Naive thymus-derived CD4-positive, alpha-beta T cell (primary cell): ENCODE data around the gene BCHE. TPM values are rescaled to one million over a fixed set of nuclear protein-coding genes. Genes with fewer than 3 reads are reported as not detected.

Experiments used
- ATAC-seq: fragments of 150-1000 bp; cut with Tn5 transposase; 2 replicates; pipeline ENCODE4 v1.10.0; 2021; ENCODE audit warnings: mild to moderate bottlenecking, moderate library complexity
- CTCF ChIA-PET: fragments of 350-600 bp; sonication (Branson Sonifier 250); formaldehyde crosslinking; loops from one replicate; lab custom pipeline; 2021; ENCODE audit warnings: antibody characterized with exemption; lab: Charles Lee
- POLR2A ChIA-PET: fragments of 350-600 bp; sonication (Branson Sonifier 250); formaldehyde crosslinking; loops from one replicate; lab custom pipeline; 2021; ENCODE audit warnings: antibody characterized with exemption, inconsistent platforms; lab: Charles Lee
- DNase-seq, 9 donors: peaks; one replicate each; pipeline versions ENCODE4 v3.0.0 to v3.0.0-alpha.2; 2020 to 2022; ENCODE audit warnings: mixed read lengths in 1 of 9
- H3K27ac ChIP-seq: one replicate; pipeline ENCODE4 v1.7.0; 2013; ENCODE audit warnings: mild to moderate bottlenecking, low read depth, low read length, moderate library complexity
- H3K27me3 ChIP-seq, 2 donors: one replicate each; pipeline ENCODE4 v1.7.0; 2013; ENCODE audit warnings: low read length in 2 of 2, mild to moderate bottlenecking in 2 of 2, moderate library complexity in 2 of 2; ENCODE audit not compliant: control insufficient read depth in 2 of 2, insufficient read depth in 2 of 2
- H3K36me3 ChIP-seq, 3 experiments: 1 replicate in 2 of 3; 2 replicates in 1 of 3; pipeline ENCODE4 v1.7.0; 2013; ENCODE audit warnings: low read length in 3 of 3, mild to moderate bottlenecking in 3 of 3, moderate library complexity in 1 of 3; ENCODE audit not compliant: insufficient read depth in 3 of 3, control insufficient read depth in 2 of 3
- H3K4me1 ChIP-seq, 2 donors: one replicate each; pipeline ENCODE4 v1.7.0; 2013; ENCODE audit warnings: low read length in 2 of 2, mild to moderate bottlenecking in 2 of 2, moderate library complexity in 1 of 2; ENCODE audit not compliant: control insufficient read depth in 2 of 2, insufficient read depth in 2 of 2
- H3K4me3 ChIP-seq: 2 replicates; pipeline ENCODE4 v1.7.0; 2013; ENCODE audit warnings: mild to moderate bottlenecking, low read length
- H3K9me3 ChIP-seq, 3 experiments: 1 replicate in 2 of 3; 2 replicates in 1 of 3; pipeline ENCODE4 v1.7.0; 2013; ENCODE audit warnings: low read length in 3 of 3; ENCODE audit not compliant: control insufficient read depth in 2 of 3
- H3K27ac Mint-ChIP-seq, 9 donors: one replicate each; pipeline ENCODE4 v1.8.0; 2020 to 2022; ENCODE audit warnings: mixed read lengths in 9 of 9, mild to moderate bottlenecking in 8 of 9, moderate library complexity in 5 of 9, inconsistent platforms in 2 of 9
- H3K27me3 Mint-ChIP-seq, 5 donors: one replicate each; pipeline ENCODE4 v1.8.0; 2021 to 2022; ENCODE audit warnings: mixed read lengths in 5 of 5, mild to moderate bottlenecking in 1 of 5
- H3K36me3 Mint-ChIP-seq, 5 donors: one replicate each; pipeline ENCODE4 v1.8.0; 2020 to 2022; ENCODE audit warnings: mixed read lengths in 5 of 5, mild to moderate bottlenecking in 3 of 5, inconsistent platforms in 1 of 5
- H3K4me1 Mint-ChIP-seq, 7 donors: one replicate each; pipeline ENCODE4 v1.8.0; 2020 to 2022; ENCODE audit warnings: mixed read lengths in 7 of 7, mild to moderate bottlenecking in 3 of 7, inconsistent platforms in 1 of 7
- H3K4me3 Mint-ChIP-seq, 10 donors: one replicate each; pipeline ENCODE4 v1.8.0; 2020 to 2022; ENCODE audit warnings: mild to moderate bottlenecking in 10 of 10, mixed read lengths in 10 of 10, moderate library complexity in 6 of 10, inconsistent platforms in 2 of 10
- H3K9me3 Mint-ChIP-seq, 11 donors: one replicate each; pipeline ENCODE4 v1.8.0; 2020 to 2022; ENCODE audit warnings: mixed read lengths in 11 of 11, mild to moderate bottlenecking in 4 of 11, inconsistent platforms in 1 of 11, moderate library complexity in 1 of 11
- intact Hi-C, 2 donors: fragments of 100-400 bp; cut with micrococcal nuclease; formaldehyde crosslinking; loops; one replicate each; pipeline ENCODE4 v1.15.1; 2023
- polyA plus RNA-seq, 2 donors: library from polyadenylated mRNA; unstranded; fragments of 300-500 nt; fragmentation: Illumina TruSeq; gene quantifications; one replicate each; pipeline ENCODE4 v1.2.3, GENCODE V29; 2021
- total RNA-seq, 6 experiments: library from RNA in 5 of 6; stranded (reverse) in 5 of 6; gene quantifications; 1 replicate in 5 of 6; 2 replicates in 1 of 6; pipeline ENCODE4 v1.2.3 and lab custom pipeline; 2021 to 2026

The BCHE gene
- total and polyA plus RNA-seq, 7 experiments from 2014 or later = not detected

GRCh38 chr3:165748094-165748493 lies 89.1 kb downstream of the BCHE start:
- H3K4me3 Mint-ChIP-seq = no peak overlapping the region
- intact Hi-C loops = no loop called here
- H3K27ac ChIP-seq = no peak overlapping the region
- no peaks in the 10 kb centered on the region for H3K36me3 Mint-ChIP-seq
- no peak overlapping the region for H3K27ac Mint-ChIP-seq
- POLR2A ChIA-PET = no interaction called here
- DNase-seq (no peak), ATAC-seq (no peak)
- H3K27me3 ChIP-seq = no peaks in the 10 kb centered on the region
- no peak overlapping the region for H3K4me3 ChIP-seq
- H3K27me3 Mint-ChIP-seq = no peaks in the 10 kb centered on the region
- H3K4me1 ChIP-seq = no peaks in the 10 kb centered on the region
- no peaks in the 10 kb centered on the region for H3K4me1 Mint-ChIP-seq
- CTCF ChIA-PET = no interaction called here
- no peaks in the 10 kb centered on the region for H3K36me3 ChIP-seq
- no peaks in the 10 kb centered on the region for H3K9me3 ChIP-seq
- peaks cover 0 to 16% (median 2%) of the 10 kb centered on the region in 11 donors for H3K9me3 Mint-ChIP-seq

DNA sequence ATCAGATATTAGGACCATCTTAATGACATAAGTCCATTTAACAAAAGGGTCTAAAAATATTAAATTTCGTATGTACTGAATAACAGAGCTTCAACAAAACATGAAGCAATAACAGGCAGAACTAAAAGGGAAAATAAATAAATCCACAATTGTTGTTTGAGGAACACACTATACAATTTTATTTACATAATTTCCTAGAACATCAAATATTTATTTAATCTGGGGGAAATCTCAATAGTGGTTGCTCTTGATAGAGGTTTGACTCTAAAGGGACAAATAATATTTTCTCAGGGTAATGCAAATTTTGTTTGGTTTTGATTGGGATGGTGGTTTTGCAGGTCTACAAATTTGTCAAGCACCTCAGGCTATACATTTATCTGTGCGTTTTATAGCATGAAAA lies 90.3 kb downstream of the BCHE start:
- ChIA-PET CTCF (no interaction called here), POLR2A (no interaction called here)
- intact Hi-C loops = no loop called here
- no peak for ATAC-seq
- no peaks in the 10 kb centered on the region for H3K4me1 Mint-ChIP-seq
- peaks cover 0 to 21% (median 3%) of the 10 kb centered on the region in 11 donors for H3K9me3 Mint-ChIP-seq
- no peaks in the 10 kb centered on the region for H3K36me3 Mint-ChIP-seq
- no peak overlapping the region for H3K27ac ChIP-seq
- H3K9me3 ChIP-seq = peaks cover 0 to 4% (median 0%) of the 10 kb centered on the region in 3 experiments
- no peaks in the 10 kb centered on the region for H3K36me3 ChIP-seq
- H3K4me3 Mint-ChIP-seq = no peak overlapping the region
- H3K27me3 ChIP-seq = no peaks in the 10 kb centered on the region
- H3K4me1 ChIP-seq = no peaks in the 10 kb centered on the region
- no peak overlapping the region for H3K4me3 ChIP-seq
- no peak for DNase-seq
- no peak overlapping the region for H3K27ac Mint-ChIP-seq
- no peaks in the 10 kb centered on the region for H3K27me3 Mint-ChIP-seq

DNA sequence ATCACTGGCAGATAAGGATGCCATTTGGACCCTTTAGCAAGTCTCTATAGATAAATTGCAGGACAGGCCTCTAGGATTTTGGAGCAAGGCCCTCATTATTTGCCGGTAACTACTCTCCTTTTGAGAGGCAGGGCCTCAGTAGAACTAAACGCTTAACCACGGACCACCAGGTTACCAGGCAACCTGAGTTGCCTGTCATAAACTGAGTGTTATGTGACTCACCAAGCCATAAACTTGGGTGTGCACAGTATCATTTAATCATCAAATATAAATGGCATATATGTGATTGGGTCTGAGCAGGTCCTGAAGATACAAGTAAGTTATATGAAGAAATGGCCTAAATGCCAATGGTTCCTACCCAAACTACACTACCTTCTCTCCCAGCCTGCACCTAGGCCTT lies 93.2 kb downstream of the BCHE start:
- no peaks in the 10 kb centered on the region for H3K36me3 Mint-ChIP-seq
- H3K27ac ChIP-seq = no peak overlapping the region
- H3K4me1 ChIP-seq = no peaks in the 10 kb centered on the region
- no peaks in the 10 kb centered on the region for H3K27me3 ChIP-seq
- no peak for DNase-seq
- intact Hi-C loops = no loop called here
- H3K4me3 ChIP-seq = no peak overlapping the region
- no peak overlapping the region for H3K27ac Mint-ChIP-seq
- no peaks in the 10 kb centered on the region for H3K36me3 ChIP-seq
- H3K27me3 Mint-ChIP-seq = no peaks in the 10 kb centered on the region
- no peaks in the 10 kb centered on the region for H3K4me1 Mint-ChIP-seq
- peaks cover 0 to 24% (median 3%) of the 10 kb centered on the region in 11 donors for H3K9me3 Mint-ChIP-seq
- no peak for ATAC-seq
- peaks cover 0 to 4% (median 0%) of the 10 kb centered on the region in 3 experiments for H3K9me3 ChIP-seq
- POLR2A ChIA-PET = no interaction called here
- CTCF ChIA-PET = no interaction called here
- H3K4me3 Mint-ChIP-seq = no peak overlapping the region

DNA sequence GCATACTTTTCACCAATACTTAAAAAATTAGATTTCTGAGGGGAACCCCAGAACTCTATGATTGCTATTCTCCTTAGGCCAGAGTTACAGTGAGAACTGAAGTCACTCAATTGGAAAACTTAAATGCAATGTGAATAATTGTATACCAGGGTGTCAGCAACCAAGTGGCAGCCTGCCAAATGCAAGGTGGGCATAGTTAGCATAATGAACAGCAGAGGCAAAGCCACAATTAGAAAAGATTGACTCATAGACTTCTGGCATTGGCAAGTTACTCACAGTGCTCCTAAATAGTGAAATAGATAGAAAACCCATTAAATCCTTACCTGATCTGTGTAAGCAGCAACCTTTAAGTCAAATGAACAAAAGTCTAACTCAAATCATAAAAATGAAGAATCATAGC lies 94.9 kb downstream of the BCHE start:
- intact Hi-C loops = no loop called here
- no peak for ATAC-seq

DNA sequence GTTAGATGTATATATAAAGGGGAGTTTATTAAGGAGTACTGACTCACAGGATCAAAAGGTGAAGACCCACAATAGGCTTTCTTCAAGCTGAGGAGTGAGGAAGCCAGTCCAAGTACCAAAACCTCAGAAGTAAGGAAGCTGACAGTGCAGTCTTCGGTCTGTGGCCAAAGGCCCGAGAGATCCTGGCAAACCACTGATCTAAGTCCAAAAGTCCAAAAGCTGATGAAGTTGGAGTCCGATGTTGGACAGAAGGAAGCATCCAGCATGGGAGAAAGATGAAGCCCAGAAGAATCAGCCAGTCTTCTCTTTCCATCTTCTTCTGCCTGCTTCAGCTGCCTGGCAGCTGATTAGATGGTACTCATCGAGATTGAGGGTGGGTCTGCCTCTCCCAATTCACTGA lies 107.5 kb downstream of the BCHE start:
- Mint-ChIP-seq H3K27ac (no peak overlapping the region), H3K4me1 (no peaks in the 10 kb centered on the region), H3K9me3 (peaks cover 0 to 6% (median 1%) of the 10 kb centered on the region in 11 donors), H3K27me3 (no peaks in the 10 kb centered on the region), H3K4me3 (no peak overlapping the region), H3K36me3 (no peaks in the 10 kb centered on the region)
- ChIA-PET CTCF (no interaction called here), POLR2A (no interaction called here)
- H3K27ac ChIP-seq = no peak overlapping the region
- H3K27me3 ChIP-seq = no peaks in the 10 kb centered on the region
- H3K4me1 ChIP-seq = no peaks in the 10 kb centered on the region
- DNase-seq (no peak), ATAC-seq (no peak)
- intact Hi-C loops = no loop called here
- no peaks in the 10 kb centered on the region for H3K36me3 ChIP-seq
- no peaks in the 10 kb centered on the region for H3K9me3 ChIP-seq
- H3K4me3 ChIP-seq = no peak overlapping the region

More for the DNA sequence above, 94.9 kb downstream of the BCHE start:
- Histone ChIP-seq H3K27ac (no peak overlapping the region), H3K9me3 (peaks cover 0 to 4% (median 0%) of the 10 kb centered on the region in 3 experiments), H3K4me1 (no peaks in the 10 kb centered on the region), H3K27me3 (no peaks in the 10 kb centered on the region), H3K36me3 (no peaks in the 10 kb centered on the region), H3K4me3 (no peak overlapping the region)
- Mint-ChIP-seq H3K27me3 (no peaks in the 10 kb centered on the region), H3K4me1 (no peaks in the 10 kb centered on the region), H3K36me3 (no peaks in the 10 kb centered on the region), H3K9me3 (peaks cover 0 to 30% (median 3%) of the 10 kb centered on the region in 11 donors), H3K27ac (no peak overlapping the region), H3K4me3 (no peak overlapping the region)
- CTCF ChIA-PET = no interaction called here
- POLR2A ChIA-PET = no interaction called here
- no peak for DNase-seq

GRCh38 chr3:165728924-165729323 lies 108.3 kb downstream of the BCHE start:
- CTCF ChIA-PET = no interaction called here
- Mint-ChIP-seq H3K9me3 (peaks cover 0 to 9% (median 1%) of the 10 kb centered on the region in 11 donors), H3K27me3 (no peaks in the 10 kb centered on the region), H3K36me3 (no peaks in the 10 kb centered on the region), H3K27ac (no peak overlapping the region), H3K4me3 (no peak overlapping the region), H3K4me1 (no peaks in the 10 kb centered on the region)
- no peaks in the 10 kb centered on the region for H3K9me3 ChIP-seq
- no peak overlapping the region for H3K4me3 ChIP-seq
- no peak overlapping the region for H3K27ac ChIP-seq
- POLR2A ChIA-PET = no interaction called here
- DNase-seq (no peak), ATAC-seq (no peak)
- H3K27me3 ChIP-seq = no peaks in the 10 kb centered on the region
- intact Hi-C loops = no loop called here
- no peaks in the 10 kb centered on the region for H3K4me1 ChIP-seq
- no peaks in the 10 kb centered on the region for H3K36me3 ChIP-seq

GRCh38 chr3:165725296-165725695 lies 111.9 kb downstream of the BCHE start:
- no peak for ATAC-seq

More at GRCh38 chr3:165725296-165725695, 111.9 kb downstream of the BCHE start:
- H3K27ac Mint-ChIP-seq = no peak overlapping the region
- DNase-seq = no peak
- POLR2A ChIA-PET = no interaction called here
- intact Hi-C loops = no loop called here
- H3K36me3 Mint-ChIP-seq = no peaks in the 10 kb centered on the region
- H3K4me3 Mint-ChIP-seq = no peak overlapping the region
- Histone ChIP-seq H3K27me3 (no peaks in the 10 kb centered on the region), H3K9me3 (no peaks in the 10 kb centered on the region), H3K36me3 (no peaks in the 10 kb centered on the region), H3K27ac (no peak overlapping the region), H3K4me3 (no peak overlapping the region), H3K4me1 (no peaks in the 10 kb centered on the region)
- peaks cover 0 to 11% (median 3%) of the 10 kb centered on the region in 11 donors for H3K9me3 Mint-ChIP-seq
- no peaks in the 10 kb centered on the region for H3K27me3 Mint-ChIP-seq
- CTCF ChIA-PET = no interaction called here
- no peaks in the 10 kb centered on the region for H3K4me1 Mint-ChIP-seq
